Keratinocyte (primary cell): ENCODE measurements around the gene ANKRD13A. TPM values are rescaled to one million over a fixed set of nuclear protein-coding genes. Genes with fewer than 3 reads are reported as not detected.

Experiments used
- DNase-seq: peaks from one replicate; pipeline ENCODE4 v3.0.0-alpha.2; 2011; ENCODE audit warnings: low read depth, missing footprints, low spot score
- FAIRE-seq: peaks from 2 replicates; lab custom pipeline; 2011; peaks lifted over from hg19 to GRCh38; lab: Jason Lieb, UNC
- H2AFZ ChIP-seq: 2 replicates; pipeline ENCODE4 v1.6.0; 2012; ENCODE audit warnings: low read length, control low read depth, inconsistent platforms; ENCODE audit not compliant: control insufficient read depth
- H3K27ac ChIP-seq: 2 replicates; pipeline ENCODE4 v1.5.1; 2011; ENCODE audit warnings: low read length; ENCODE audit not compliant: control insufficient read depth, insufficient read depth
- H3K27me3 ChIP-seq: 3 replicates; pipeline ENCODE4 v1.6.0; 2011; ENCODE audit warnings: low read length; ENCODE audit not compliant: control insufficient read depth, insufficient read depth; ENCODE audit errors: extremely low read depth
- H3K36me3 ChIP-seq, 2 experiments: 2 replicates in 1 of 2; 3 replicates in 1 of 2; pipeline ENCODE4 v1.5.1; 2011; ENCODE audit warnings: low read length in 2 of 2, mild to moderate bottlenecking in 1 of 2; ENCODE audit not compliant: control insufficient read depth in 2 of 2, insufficient read depth in 2 of 2; ENCODE audit errors: extremely low read depth in 1 of 2
- H3K4me1 ChIP-seq: 3 replicates; pipeline ENCODE4 v1.5.1; 2011; ENCODE audit warnings: low read length; ENCODE audit not compliant: control insufficient read depth, insufficient read depth; ENCODE audit errors: extremely low read depth
- H3K4me2 ChIP-seq: 3 replicates; pipeline ENCODE4 v1.6.0; 2011; ENCODE audit warnings: low read depth, low read length; ENCODE audit not compliant: control insufficient read depth, insufficient read depth; ENCODE audit errors: extremely low read depth
- H3K4me3 ChIP-seq, 3 experiments: fragments of 200-600 bp in 1 of 3; sonication (generic) in 1 of 3; 2 replicates in 2 of 3; 3 replicates in 1 of 3; pipeline ENCODE4 v1.5.1; 2011 to 2016; ENCODE audit warnings: low read length in 3 of 3, mild to moderate bottlenecking in 3 of 3, control low read depth in 2 of 3, inconsistent platforms in 1 of 3, low read depth in 1 of 3, mixed read lengths in 1 of 3, mixed run types in 1 of 3, moderate library complexity in 1 of 3; ENCODE audit not compliant: control insufficient read depth in 2 of 3, insufficient read depth in 2 of 3; ENCODE audit errors: extremely low read depth in 1 of 3
- H3K79me2 ChIP-seq: 2 replicates; pipeline ENCODE4 v1.6.0; 2012; ENCODE audit warnings: low read length; ENCODE audit not compliant: control insufficient read depth, insufficient read depth
- H3K9ac ChIP-seq: 3 replicates; pipeline ENCODE4 v1.6.0; 2011; ENCODE audit warnings: low read length; ENCODE audit not compliant: control insufficient read depth, insufficient read depth; ENCODE audit errors: extremely low read depth
- H3K9me1 ChIP-seq: 3 replicates; pipeline ENCODE4 v1.6.0; 2011; ENCODE audit warnings: low read length; ENCODE audit not compliant: control insufficient read depth, insufficient read depth; ENCODE audit errors: extremely low read depth
- H3K9me3 ChIP-seq: 2 replicates; pipeline ENCODE4 v1.5.1; 2012; ENCODE audit warnings: low read depth, low read length; ENCODE audit not compliant: control insufficient read depth
- H4K20me1 ChIP-seq: 3 replicates; pipeline ENCODE4 v1.6.0; 2011; ENCODE audit warnings: low read length; ENCODE audit not compliant: control insufficient read depth, insufficient read depth; ENCODE audit errors: extremely low read depth
- CTCF ChIP-seq, 3 experiments: IDR thresholded peaks in 1 of 3; conservative IDR thresholded peaks in 1 of 3; optimal IDR thresholded peaks in 1 of 3; 2 replicates in 2 of 3; 3 replicates in 1 of 3; pipeline versions ENCODE3 to v1.5.1; 2011; ENCODE audit warnings: low read length in 3 of 3, mild to moderate bottlenecking in 3 of 3, moderate library complexity in 2 of 3, control low read depth in 1 of 3, inconsistent platforms in 1 of 3; ENCODE audit not compliant: insufficient read depth in 2 of 3; ENCODE audit errors: extremely low read depth in 1 of 3
- EZH2 ChIP-seq: IDR thresholded peaks from one replicate; pipeline ENCODE4 v1.6.1; 2012; ENCODE audit warnings: inconsistent platforms, mild to moderate bottlenecking, low read length, moderate library complexity
- dilution Hi-C: fragments of 300-500 bp; cut with MboI; formaldehyde crosslinking; loops from one replicate; pipeline ENCODE4 v1.7.0; 2020; ENCODE audit warnings: low sequenced_read_pairs; ENCODE audit not compliant: extremely low pct_ligation_motif_present
- polyA plus RNA-seq, 5 experiments: library from polyadenylated mRNA; depleted of rRNA in 3 of 5; stranded (reverse) in 3 of 5; stranded (forward) in 1 of 5; unstranded in 1 of 5; fragments of >200 nt; gene quantifications; 1 replicate in 1 of 5; 2 replicates in 3 of 5; 3 replicates in 1 of 5; pipeline versions ENCODE4 v1.2.1 to v1.2.3, GENCODE V29; 2011 to 2012; ENCODE audit warnings: missing spikeins in 2 of 5, low read depth in 1 of 5, low replicate concordance in 1 of 5

ANKRD13A gene
- polyA plus RNA-seq, 1 donor (not counting 4 experiments of a cell fraction or from before 2014, with no cell fraction given), result 73.1 TPM

GRCh38 chr12:109968801-109969200, 30.4 kb upstream of the ANKRD13A start:
- TF ChIP-seq CTCF (optimal IDR thresholded peaks at IDR 0.05 in 1 of 3, IDR thresholded peaks at IDR 0.05 in 1 of 3, conservative IDR thresholded peaks at IDR 0.05 in 1 of 3; ENCODE audit: extremely low read depth in 1 of 3, insufficient read depth in 2 of 3, low read length in 3 of 3) (no peak), EZH2 (no peak)
- dilution Hi-C loops, result no loop called here

GRCh38 chr12:109972821-109973220, 26.4 kb upstream of the ANKRD13A start:
- dilution Hi-C loops, result no loop called here
- TF ChIP-seq EZH2 (no peak), CTCF (optimal IDR thresholded peaks at IDR 0.05 in 1 of 3, IDR thresholded peaks at IDR 0.05 in 1 of 3, conservative IDR thresholded peaks at IDR 0.05 in 1 of 3; ENCODE audit: extremely low read depth in 1 of 3, insufficient read depth in 2 of 3, low read length in 3 of 3) (no peak)
- peaks cover 2 to 8% of the 10 kb centered on the region in 2 experiments for H3K36me3 ChIP-seq

More at GRCh38 chr12:109968801-109969200, 30.4 kb upstream of the ANKRD13A start:
- Histone ChIP-seq H3K27me3 (no peaks in the 10 kb centered on the region), H4K20me1 (no peaks in the 10 kb centered on the region), H3K9me1 (no peaks in the 10 kb centered on the region), H3K4me2 (no peak overlapping the region), H3K36me3 (peaks cover 8 to 25% of the 10 kb centered on the region in 2 experiments), H3K79me2 (no peaks in the 10 kb centered on the region), H3K27ac (no peak overlapping the region), H2AFZ (no peak overlapping the region), H3K9me3 (no peaks in the 10 kb centered on the region), H3K4me1 (no peaks in the 10 kb centered on the region), H3K9ac (no peak overlapping the region), H3K4me3 (no peak overlapping the region)
- no peak for FAIRE-seq
- no peak for DNase-seq

More at GRCh38 chr12:109972821-109973220, 26.4 kb upstream of the ANKRD13A start:
- H3K9me3 ChIP-seq, result no peaks in the 10 kb centered on the region
- no peaks in the 10 kb centered on the region for H3K4me1 ChIP-seq
- H3K9me1 ChIP-seq, result no peaks in the 10 kb centered on the region
- H3K9ac ChIP-seq, result no peak overlapping the region
- DNase-seq (no peak), FAIRE-seq (no peak)
- H3K4me2 ChIP-seq, result no peak overlapping the region
- no peaks in the 10 kb centered on the region for H3K79me2 ChIP-seq
- H3K27me3 ChIP-seq, result no peaks in the 10 kb centered on the region
- H4K20me1 ChIP-seq, result no peaks in the 10 kb centered on the region
- no peak overlapping the region for H3K4me3 ChIP-seq
- H2AFZ ChIP-seq, result no peak overlapping the region
- no peak overlapping the region for H3K27ac ChIP-seq
